GM12892 (cell line): ENCODE data around the gene TOM1.

Source experiments
- POLR2A ChIP-seq: IDR thresholded peaks from 2 replicates; pipeline ENCODE4 v1.6.1; 2011; ENCODE audit warnings: low read depth, low read length, control low read depth
- TAF1 ChIP-seq: IDR thresholded peaks from 2 replicates; pipeline ENCODE4 v1.6.1; 2011; ENCODE audit warnings: low read depth, mild to moderate bottlenecking, control low read depth, low read length, borderline replicate concordance

GRCh38 chr22:35353318-35353717 lies 53.6 kb downstream of the TOM1 start:
- no peak for TF ChIP-seq POLR2A
- TF ChIP-seq TAF1 = no peak
